HUES64 (cell line): Measurements from ENCODE around the gene PTPRZ1.

Experiments used
- H3K27ac ChIP-seq: 2 replicates; pipeline ENCODE4 v1.7.0; 2013; ENCODE audit warnings: low read depth, low read length, inconsistent platforms
- H3K27me3 ChIP-seq: 2 replicates; pipeline ENCODE4 v1.6.1; 2013; ENCODE audit warnings: mild to moderate bottlenecking, low read length; ENCODE audit not compliant: insufficient read depth
- H3K36me3 ChIP-seq: 2 replicates; pipeline ENCODE4 v1.6.1; 2013; ENCODE audit warnings: mild to moderate bottlenecking, low read length; ENCODE audit not compliant: insufficient read depth
- H3K4me1 ChIP-seq: 2 replicates; pipeline ENCODE4 v1.6.1; 2013; ENCODE audit warnings: mild to moderate bottlenecking, low read length, moderate library complexity; ENCODE audit not compliant: insufficient read depth
- H3K4me3 ChIP-seq: 2 replicates; pipeline ENCODE4 v1.5.1; 2013; ENCODE audit warnings: mild to moderate bottlenecking, low read length, moderate library complexity
- H3K9ac ChIP-seq: 2 replicates; pipeline ENCODE4 v1.6.1; 2013; ENCODE audit warnings: mild to moderate bottlenecking, low read depth, low read length
- H3K9me3 ChIP-seq: 2 replicates; pipeline ENCODE4 v1.6.1; 2013; ENCODE audit warnings: low read depth, low read length; ENCODE audit not compliant: insufficient read depth
- WGBS: fragments of 150-250, 120-280 bp; methylation state at CpG from one replicate; pipeline ENCODE4 v1.1.7; 2013; ENCODE audit warnings: missing lambda C conversion rate; 5-methylcytosine and 5-hydroxymethylcytosine counted together

PTPRZ1 gene

DNA sequence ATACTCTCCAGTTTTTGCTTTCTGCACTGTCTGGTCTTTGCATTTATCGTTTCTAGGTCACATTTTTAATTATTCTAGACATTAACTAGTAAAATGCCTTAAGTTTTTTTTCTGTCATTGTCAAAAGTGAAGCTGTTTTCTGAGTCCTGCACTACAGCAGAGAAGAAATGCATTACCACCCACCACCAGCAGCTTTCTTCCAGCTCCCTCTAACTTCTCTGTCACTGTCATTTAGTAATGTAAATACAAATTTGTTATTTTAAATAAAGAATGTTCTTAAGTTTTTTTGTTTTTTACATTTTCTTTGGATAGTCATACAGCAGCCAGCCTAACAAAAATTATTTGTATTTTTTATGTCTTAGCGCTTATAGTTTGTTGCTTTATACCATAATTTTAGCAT lies 18.8 kb downstream of the PTPRZ1 start:
- Histone ChIP-seq H3K9ac (no peak overlapping the region), H3K36me3 (peaks cover 16% of the 10 kb centered on the region; the same call in 1 of the 2 replicates), H3K4me3 (no peak overlapping the region), H3K4me1 (peaks cover 18% of the 10 kb centered on the region), H3K27ac (no peak overlapping the region), H3K27me3 (no peaks in the 10 kb centered on the region), H3K9me3 (no peaks in the 10 kb centered on the region)
- 95% methylated on average over 2 of the region's 2 CpGs for WGBS

DNA sequence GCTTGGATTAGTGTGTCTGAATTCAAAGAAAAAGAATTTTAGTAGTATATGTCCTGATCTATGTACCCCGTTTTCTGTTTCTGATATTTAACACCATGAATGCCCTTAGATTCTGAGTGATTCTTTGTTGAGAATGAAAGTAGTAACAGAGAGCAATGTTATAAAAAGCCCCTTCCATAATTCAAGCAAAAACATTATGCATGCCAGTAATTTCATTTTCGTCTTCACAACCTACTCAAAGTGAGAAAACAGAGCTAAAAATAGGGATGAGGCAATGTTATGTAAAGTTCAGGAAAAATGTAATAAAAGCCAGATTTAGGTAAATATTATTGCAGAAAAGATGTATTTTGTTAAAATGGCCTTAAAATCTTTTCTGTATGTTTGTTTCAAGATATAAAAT lies 28.1 kb downstream of the PTPRZ1 start:
- Histone ChIP-seq H3K36me3 (peaks cover 40% of the 10 kb centered on the region), H3K4me1 (no peaks in the 10 kb centered on the region), H3K4me3 (no peak overlapping the region), H3K27ac (no peak overlapping the region), H3K9ac (no peak overlapping the region), H3K9me3 (no peaks in the 10 kb centered on the region), H3K27me3 (no peaks in the 10 kb centered on the region)
- no CpG with 5 or more reads among the region's 2 CpGs for WGBS

DNA sequence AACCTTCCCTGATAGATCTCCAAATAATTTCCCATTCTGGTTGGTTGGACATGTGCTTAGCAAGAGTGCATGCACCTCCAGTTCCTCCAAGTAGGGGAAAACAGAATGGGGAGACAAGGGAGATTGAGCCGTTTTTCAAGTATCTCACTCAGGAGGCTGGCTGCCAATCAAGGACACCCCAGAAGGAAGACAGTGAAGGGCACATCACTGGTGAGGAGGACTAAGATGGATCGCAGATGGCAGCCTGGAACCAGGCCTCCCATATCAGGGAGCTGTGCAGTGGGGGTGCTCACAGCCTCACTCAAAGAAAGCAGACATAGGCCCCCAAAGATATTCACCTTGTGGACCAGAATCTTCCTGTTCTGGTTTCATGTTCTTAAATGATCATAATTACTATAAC lies 31.2 kb downstream of the PTPRZ1 start:
- no peak overlapping the region for H3K4me3 ChIP-seq
- no peak overlapping the region for H3K27ac ChIP-seq
- H3K36me3 ChIP-seq = peaks cover 33% of the 10 kb centered on the region
- no peaks in the 10 kb centered on the region for H3K9me3 ChIP-seq
- no peak overlapping the region for H3K9ac ChIP-seq
- no peaks in the 10 kb centered on the region for H3K27me3 ChIP-seq
- WGBS = 93% methylated on average over 2 of the region's 2 CpGs
- H3K4me1 ChIP-seq = peaks cover 5% of the 10 kb centered on the region

DNA sequence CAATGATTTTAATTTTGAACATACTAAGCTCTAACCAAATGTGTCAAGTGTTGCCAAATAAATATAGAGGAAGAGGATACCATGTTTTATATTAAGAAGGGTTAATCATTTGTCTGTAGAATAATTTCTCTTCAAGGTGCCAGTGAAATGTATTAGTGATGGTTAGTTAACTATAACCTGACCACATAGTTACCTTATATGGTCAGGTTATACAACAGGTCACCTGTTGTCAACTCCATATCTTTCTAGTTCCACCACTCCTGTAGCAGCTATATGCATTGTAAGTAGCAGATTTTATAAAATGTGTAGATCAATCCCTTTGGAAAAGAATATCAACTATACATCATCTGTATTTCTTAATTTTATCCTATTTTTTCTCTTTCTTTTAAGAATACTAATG lies 35.1 kb downstream of the PTPRZ1 start:
- H3K4me3 ChIP-seq = no peak overlapping the region
- no peaks in the 10 kb centered on the region for H3K9me3 ChIP-seq

DNA sequence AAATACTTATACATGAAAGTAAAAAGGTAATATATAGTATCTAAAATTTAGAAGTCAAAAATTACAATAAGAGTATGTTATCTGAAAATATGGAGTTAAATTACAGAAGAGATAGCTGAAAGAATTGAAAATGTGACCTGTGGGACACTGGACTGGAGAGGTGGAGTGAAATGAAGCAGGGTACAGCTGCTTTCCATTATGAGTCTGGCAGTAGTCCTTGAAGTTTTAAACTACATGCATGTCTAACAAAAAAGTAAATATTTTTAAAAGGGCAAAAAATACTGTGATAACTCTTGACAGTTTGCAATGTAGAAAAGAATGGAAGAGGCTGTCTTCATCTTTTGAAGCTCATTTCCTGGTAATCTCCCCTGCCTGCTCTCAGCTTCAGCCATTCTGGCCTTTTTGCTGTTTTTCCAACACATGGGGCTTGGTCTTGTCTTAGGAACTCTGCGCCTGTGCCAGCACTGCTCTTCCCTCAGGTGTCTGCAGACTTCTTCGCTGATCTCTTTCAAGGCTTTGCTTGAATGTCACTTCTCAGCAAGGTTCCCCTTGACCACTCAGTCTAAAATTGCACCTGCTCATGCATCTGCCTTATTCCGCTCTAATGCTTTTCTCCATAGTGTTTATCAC lies 36.9 kb downstream of the PTPRZ1 start:
- Histone ChIP-seq H3K27me3 (no peaks in the 10 kb centered on the region), H3K9me3 (no peaks in the 10 kb centered on the region), H3K9ac (no peak overlapping the region), H3K36me3 (peaks cover 11% of the 10 kb centered on the region; the same call in 1 of the 2 replicates), H3K4me3 (no peak overlapping the region), H3K27ac (0 out of 2 replicates have a peak overlapping the region, but pooled peaks have one; percentile 1), H3K4me1 (peaks cover 38% of the 10 kb centered on the region)
- WGBS = 92% methylated on average over 3 of the region's 3 CpGs

More for the DNA sequence above, 35.1 kb downstream of the PTPRZ1 start:
- Histone ChIP-seq H3K9ac (no peak overlapping the region), H3K27ac (no peak overlapping the region), H3K27me3 (no peaks in the 10 kb centered on the region), H3K36me3 (peaks cover 11% of the 10 kb centered on the region; the same call in 1 of the 2 replicates), H3K4me1 (peaks cover 21% of the 10 kb centered on the region)

DNA sequence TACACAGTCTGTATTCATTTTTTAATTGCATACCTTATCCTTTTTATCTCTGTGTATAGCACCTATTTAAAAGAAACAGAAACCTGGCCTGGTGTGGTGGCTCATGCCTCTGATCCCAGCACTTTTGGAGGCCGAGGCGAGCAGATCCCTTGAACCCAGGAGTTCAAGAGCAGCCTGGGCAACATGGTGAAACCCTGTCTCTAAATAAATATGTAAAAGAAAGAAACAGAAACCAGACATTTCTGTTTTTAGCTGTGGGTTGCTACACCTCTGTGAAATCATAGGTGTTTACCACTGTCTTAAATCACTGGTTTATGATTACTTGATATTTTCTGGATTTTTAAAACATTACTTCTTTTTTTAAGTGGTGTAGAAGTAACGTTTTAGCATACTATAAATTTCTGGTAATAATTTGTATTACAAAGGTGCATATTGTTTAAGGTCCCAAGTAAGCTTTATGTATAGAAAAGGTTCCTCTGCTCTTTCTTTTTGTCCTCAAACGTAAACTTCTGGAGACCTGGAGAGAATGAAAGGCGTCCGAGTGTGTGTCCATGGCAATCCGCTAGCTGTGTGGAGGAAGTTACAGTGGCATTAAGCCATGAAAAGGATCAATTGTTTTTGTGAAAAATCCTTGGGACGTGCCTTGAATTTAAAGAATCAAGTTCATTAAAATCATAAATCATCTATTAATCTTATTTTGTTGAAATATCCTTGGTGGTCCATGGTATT lies 41.1 kb downstream of the PTPRZ1 start:
- no peak overlapping the region for H3K4me3 ChIP-seq
- WGBS = 79% methylated on average over 6 of the region's 8 CpGs
- no peaks in the 10 kb centered on the region for H3K27me3 ChIP-seq
- no peaks in the 10 kb centered on the region for H3K36me3 ChIP-seq
- H3K27ac ChIP-seq = 0 out of 2 replicates have a peak overlapping the region, but pooled peaks have one; percentile 6
- H3K9ac ChIP-seq = no peak overlapping the region
- peaks cover 41% of the 10 kb centered on the region for H3K4me1 ChIP-seq
- H3K9me3 ChIP-seq = no peaks in the 10 kb centered on the region

DNA sequence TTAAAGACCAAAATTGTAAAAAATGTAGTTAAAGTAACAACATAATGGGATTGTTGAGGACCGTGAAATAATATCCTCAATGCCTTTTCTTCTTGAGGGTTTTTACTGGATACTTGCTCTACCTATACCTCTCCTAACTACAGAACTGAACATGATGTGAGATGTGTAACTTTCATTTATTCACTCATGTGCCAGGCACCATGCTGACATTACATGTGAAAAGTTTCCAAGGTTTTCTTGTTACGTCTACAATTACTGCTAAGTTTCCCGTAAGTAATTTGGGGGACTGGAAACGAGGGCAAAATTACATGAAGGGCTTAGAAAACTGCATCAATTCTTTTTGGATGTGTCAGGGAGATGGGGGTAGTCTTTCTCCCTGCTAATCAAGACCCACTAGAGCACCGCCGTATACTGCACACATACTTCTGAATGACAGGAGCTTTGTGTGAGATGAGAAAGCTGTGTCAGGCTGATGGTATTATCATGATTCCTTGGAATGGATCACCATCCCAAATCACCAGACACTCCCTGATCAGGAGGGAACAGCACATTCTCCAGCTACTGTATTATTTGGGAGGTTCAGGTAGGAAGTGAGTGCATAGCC lies 41.8 kb downstream of the PTPRZ1 start:
- WGBS = 77% methylated on average over 4 of the region's 6 CpGs
- Histone ChIP-seq H3K4me3 (no peak overlapping the region), H3K27ac (peak overlapping the region; percentile 29; the same call in 1 of the 2 replicates)

DNA sequence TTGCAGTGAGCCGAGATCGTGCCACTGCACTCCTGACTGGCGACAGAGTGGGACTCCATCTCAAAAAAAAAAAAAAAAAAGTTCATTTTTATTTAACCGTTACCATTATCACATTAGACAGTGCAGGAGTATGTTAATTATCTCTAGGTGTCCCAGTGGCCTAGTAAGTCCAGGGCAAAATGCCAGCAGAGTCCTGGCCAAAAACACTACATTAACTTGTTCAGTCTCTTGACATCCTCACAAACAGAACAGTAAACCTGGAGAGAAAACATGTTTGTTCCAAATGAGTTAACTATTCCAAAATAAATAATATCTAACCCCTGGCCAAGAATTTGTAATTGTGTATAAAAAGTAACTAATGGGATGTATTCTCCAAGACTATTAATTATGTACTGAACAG lies 43.2 kb downstream of the PTPRZ1 start:
- H3K36me3 ChIP-seq = no peaks in the 10 kb centered on the region
- H3K27ac ChIP-seq = no peak overlapping the region
- H3K9ac ChIP-seq = no peak overlapping the region
- no peaks in the 10 kb centered on the region for H3K27me3 ChIP-seq
- no peaks in the 10 kb centered on the region for H3K9me3 ChIP-seq
- H3K4me3 ChIP-seq = no peak overlapping the region
- 91% methylated on average over 3 of the region's 4 CpGs for WGBS
- peaks cover 44% of the 10 kb centered on the region for H3K4me1 ChIP-seq

More for the DNA sequence above, 41.8 kb downstream of the PTPRZ1 start:
- Histone ChIP-seq H3K36me3 (no peaks in the 10 kb centered on the region), H3K9ac (no peak overlapping the region), H3K27me3 (no peaks in the 10 kb centered on the region), H3K4me1 (peaks cover 35% of the 10 kb centered on the region), H3K9me3 (no peaks in the 10 kb centered on the region)

DNA sequence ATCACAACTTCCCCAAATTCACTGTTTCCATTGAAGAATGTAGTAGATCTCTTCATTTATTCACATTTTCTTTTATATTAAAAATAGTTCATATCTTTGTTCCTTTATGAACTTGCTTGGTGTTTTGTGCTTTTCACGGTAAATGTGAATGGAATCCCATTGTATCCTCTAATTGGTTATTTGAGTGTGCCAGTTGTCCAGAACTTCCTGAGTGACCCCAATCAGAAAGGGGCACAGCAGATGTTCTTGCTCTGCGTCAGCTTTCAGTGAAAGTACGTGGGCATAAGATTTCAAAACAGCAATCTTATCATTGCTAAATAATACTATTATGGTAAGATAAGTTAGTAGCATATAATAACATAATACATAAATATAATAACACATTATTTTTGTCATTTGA lies 47.0 kb downstream of the PTPRZ1 start:
- 92% methylated on average over 2 of the region's 3 CpGs for whole genome bisulfite sequencing
- no peaks in the 10 kb centered on the region for H3K27me3 ChIP-seq
- peaks cover 44% of the 10 kb centered on the region for H3K4me1 ChIP-seq
- H3K9ac ChIP-seq = no peak overlapping the region
- H3K27ac ChIP-seq = no peak overlapping the region
- H3K9me3 ChIP-seq = no peaks in the 10 kb centered on the region
- no peak overlapping the region for H3K4me3 ChIP-seq
- no peaks in the 10 kb centered on the region for H3K36me3 ChIP-seq

DNA sequence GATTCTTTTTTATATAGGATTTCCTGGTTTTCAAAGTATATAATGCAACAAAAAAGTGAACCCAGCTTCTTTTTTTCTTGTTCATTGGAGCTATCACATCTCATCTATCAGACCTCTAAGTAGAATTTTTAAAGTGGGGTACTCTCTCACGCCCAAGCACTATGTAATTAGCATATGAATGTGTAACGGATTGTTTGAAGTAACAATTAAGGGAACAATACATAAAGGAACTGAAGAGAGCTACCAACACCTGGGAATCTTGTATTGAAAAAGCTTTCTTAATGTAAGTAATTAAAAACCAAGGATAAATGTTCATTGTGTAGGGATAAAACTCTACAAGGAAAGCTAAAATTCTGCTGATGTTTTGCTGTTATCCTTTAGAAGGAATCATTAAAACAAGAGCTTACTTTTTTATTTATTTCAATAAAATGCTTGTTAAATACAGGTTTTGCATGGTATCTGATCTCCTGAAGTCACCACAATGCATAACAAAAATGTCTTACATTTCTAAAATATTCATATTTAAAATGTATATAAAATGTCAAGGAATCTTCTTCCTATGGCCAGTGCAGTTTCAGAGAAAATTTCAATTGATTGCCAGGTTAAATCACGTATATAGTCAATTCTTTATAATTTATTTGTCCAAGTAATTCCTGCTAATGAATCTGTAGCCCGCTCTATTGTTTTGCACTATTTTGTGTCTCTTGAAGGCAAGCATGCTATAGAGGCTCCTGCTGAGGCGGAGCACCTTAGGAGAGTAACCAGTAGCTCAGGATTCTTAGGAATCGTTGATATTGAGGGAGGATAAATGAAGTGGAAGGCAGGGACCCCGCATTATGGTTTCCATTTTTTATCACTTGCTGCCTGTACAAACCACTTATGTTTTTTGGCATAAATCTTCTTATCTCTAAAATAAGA lies 51.6 kb downstream of the PTPRZ1 start:
- peaks cover 12% of the 10 kb centered on the region for H3K36me3 ChIP-seq
- H3K9me3 ChIP-seq = no peaks in the 10 kb centered on the region
- peak overlapping the region; percentile 17 for H3K4me3 ChIP-seq
- 50% methylated on average over 7 of the region's 7 CpGs for WGBS
- peaks cover 51% of the 10 kb centered on the region for H3K4me1 ChIP-seq
- H3K27me3 ChIP-seq = no peaks in the 10 kb centered on the region
- no peak overlapping the region for H3K9ac ChIP-seq
- H3K27ac ChIP-seq = peak overlapping the region; percentile 74; the same call in 1 of the 2 replicates
